ENCODE results near the gene PLPP3.

- TF ChIP-seq CTCF (conservative IDR thresholded peaks at IDR 0.05; ENCODE audit: low read depth in 2 of 2), result no peak
- TF ChIP-seq EZH2 (IDR thresholded peaks at IDR 0.05; ENCODE audit: low read depth, unreplicated experiment), result no peak
- no peak for TF ChIP-seq EZH2phosphoT487 (IDR thresholded peaks at IDR 0.05; ENCODE audit: unreplicated experiment)
- no peak for TF ChIP-seq POLR2AphosphoS5 (IDR thresholded peaks at IDR 0.05; ENCODE audit: low read depth)
- TF ChIP-seq, protein P1, sequence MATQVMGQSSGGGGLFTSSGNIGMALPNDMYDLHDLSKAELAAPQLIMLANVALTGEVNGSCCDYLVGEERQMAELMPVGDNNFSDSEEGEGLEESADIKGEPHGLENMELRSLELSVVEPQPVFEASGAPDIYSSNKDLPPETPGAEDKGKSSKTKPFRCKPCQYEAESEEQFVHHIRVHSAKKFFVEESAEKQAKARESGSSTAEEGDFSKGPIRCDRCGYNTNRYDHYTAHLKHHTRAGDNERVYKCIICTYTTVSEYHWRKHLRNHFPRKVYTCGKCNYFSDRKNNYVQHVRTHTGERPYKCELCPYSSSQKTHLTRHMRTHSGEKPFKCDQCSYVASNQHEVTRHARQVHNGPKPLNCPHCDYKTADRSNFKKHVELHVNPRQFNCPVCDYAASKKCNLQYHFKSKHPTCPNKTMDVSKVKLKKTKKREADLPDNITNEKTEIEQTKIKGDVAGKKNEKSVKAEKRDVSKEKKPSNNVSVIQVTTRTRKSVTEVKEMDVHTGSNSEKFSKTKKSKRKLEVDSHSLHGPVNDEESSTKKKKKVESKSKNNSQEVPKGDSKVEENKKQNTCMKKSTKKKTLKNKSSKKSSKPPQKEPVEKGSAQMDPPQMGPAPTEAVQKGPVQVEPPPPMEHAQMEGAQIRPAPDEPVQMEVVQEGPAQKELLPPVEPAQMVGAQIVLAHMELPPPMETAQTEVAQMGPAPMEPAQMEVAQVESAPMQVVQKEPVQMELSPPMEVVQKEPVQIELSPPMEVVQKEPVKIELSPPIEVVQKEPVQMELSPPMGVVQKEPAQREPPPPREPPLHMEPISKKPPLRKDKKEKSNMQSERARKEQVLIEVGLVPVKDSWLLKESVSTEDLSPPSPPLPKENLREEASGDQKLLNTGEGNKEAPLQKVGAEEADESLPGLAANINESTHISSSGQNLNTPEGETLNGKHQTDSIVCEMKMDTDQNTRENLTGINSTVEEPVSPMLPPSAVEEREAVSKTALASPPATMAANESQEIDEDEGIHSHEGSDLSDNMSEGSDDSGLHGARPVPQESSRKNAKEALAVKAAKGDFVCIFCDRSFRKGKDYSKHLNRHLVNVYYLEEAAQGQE (IDR thresholded peaks at IDR 0.05; ENCODE audit: unreplicated experiment), result no peak
- TF ChIP-seq ZNF331 (CRISPR knock-in tag; IDR thresholded peaks at IDR 0.05; ENCODE audit: low read depth), result no peak
- TF ChIP-seq CREB1 (CRISPR knock-in tag; IDR thresholded peaks at IDR 0.05; ENCODE audit: low read depth), result no peak
Measured at GRCh38 chr1:56550859-56551188, 28.5 kb downstream of the PLPP3 start.
